Activated CD4-positive, alpha-beta T cell treated with anti-CD3 and anti-CD28 coated beads for 4 hours (primary cell): ENCODE measurements around the gene SCFD2.
"Not testable (repeated sequence)": the region's sequence is repeated elsewhere in the genome, so short reads cannot be mapped to it uniquely, and the experiment has no call there.

ENCODE experiments used
- DNase-seq, 2 donors: peaks; one replicate each; pipeline ENCODE4 v3.0.0-alpha.2; 2020

SCFD2 gene

DNA sequence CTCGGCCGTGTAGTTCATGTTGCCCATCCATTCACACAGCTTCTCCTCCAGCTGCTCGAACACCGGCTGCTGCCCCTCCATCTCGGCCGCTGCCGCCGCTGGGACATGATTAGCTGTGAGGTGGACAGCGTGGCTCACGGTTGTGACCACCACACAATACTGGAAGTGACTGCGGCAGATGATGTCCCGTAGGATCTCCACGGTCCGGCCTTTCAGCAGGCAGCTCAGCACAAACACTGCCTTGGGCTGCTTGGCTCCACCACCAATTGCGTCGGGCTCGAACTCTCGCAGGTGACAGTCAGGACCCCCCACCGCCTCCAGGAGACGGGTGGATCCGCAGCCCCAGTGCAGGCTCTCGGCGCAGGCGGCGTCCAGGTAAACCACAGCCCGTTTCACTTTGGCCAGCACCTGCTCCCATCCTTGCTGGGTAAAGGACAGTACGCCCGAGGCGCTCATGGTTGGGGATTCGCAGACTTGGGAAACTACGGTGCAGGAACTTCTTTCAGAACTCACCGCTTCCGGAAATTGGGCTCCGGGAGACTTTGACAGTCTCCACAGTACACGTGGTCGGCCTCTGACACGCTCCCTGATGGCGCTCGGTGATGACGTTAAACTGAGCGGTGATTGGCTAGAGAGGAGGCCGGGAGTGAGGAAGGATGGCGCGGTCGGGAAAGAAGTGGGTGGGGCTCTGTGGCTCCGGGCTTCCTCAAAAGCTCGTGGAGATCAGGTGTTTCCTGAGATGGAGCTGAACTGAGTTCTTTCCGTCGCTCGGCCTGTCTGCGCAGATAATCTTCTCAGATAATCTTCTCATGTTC, at the start of gene SCFD2:
Gene SCFD2, minus strand, starts transcription at position 576 of the 815 bp plus-strand sequence.
- DNase-seq, result peak; percentile 93 to 99

DNA sequence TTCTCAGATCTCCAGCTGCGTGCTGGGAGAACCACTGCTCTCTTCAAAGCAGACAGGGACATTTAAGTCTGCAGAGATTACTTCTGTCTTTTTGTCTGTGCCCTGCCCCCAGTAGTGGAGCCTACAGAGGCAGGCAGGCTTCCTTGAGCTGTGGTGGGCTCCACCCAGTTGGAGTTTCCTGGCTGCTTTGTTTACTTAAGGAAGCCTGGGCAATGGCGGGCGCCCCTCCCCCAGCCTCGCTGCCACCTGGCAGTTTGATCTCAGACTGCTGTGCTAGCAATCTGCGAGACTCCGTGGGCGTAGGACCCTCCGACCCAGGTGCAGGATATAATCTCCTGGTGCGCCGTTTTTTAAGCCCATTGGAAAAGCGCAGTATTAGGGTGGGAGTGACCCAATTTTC, 43.6 kb upstream of the SCFD2 start:
- DNase-seq, result not testable (repeated sequence)

DNA sequence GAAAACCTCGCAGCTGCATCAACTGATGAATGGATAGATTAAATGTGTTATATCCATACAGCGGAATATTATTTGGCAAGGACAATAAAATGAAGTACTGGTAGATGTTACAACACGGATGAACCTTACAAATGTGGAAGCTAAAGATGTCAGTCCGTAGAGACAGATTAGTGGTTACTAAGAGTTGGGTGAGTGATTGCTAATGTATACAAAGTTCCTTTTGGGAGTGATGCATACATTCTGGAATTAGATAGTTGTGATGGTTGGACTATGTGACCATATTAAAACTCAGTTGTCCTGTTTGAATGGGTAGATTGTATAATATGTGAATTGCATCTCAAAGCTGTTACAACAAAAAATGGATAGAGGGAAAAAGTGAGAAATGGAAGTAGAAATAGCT, 14.4 kb upstream of the SCFD2 start:
- DNase-seq, result no peak

DNA sequence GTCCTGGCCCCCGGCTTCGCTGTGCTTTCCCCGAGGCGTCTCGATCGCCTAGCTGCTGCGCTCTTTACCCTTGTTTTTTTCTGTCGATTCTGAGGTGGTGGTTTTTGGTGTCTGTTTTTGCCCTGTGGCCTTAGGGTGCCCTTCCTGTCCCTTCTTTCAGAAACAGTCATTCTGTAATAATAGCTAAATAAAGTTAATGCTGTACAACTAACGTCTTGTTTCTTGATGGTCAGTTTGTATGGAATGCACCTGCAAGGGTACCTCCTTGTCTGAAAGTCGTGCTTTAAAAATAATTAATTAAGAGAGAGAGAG, 12.3 kb upstream of the SCFD2 start:
- no peak for DNase-seq

DNA sequence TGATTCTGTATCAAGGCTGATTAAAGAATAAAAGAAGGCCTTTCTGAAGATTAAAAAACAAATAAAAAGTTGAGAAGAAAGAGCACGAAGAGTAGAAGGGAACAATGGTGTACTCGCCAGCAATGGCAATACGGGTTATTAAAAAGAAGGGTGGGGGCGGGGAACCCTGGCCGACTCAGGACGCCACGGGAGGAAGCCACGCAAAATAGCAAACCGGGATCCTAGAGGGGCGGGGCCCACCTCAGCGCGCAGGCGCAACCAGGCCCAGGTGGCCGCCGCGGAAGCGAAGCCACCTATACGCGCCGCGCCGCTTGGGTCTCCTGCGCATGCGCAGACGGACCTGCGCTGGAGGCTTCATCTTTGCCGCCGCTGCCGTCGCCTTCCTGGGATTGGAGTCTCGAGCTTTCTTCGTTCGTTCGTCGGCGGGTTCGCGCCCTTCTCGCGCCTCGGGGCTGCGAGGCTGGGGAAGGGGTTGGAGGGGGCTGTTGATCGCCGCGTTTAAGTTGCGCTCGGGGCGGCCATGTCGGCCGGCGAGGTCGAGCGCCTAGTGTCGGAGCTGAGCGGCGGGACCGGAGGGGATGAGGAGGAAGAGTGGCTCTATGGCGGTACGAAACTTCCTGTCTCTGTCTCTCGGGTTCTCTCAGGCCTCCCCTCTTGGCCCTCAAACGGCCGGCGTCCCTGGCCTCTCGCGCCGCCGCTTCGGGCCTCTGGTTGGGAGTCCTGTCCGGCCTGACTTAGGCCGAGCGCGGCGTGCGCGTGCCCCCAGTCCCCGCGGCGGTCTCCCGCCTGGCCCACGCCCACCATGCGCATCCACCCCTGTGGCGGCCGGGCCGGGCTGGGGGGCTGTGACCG, 11.7 kb upstream of the SCFD2 start, which contains the start of gene FIP1L1:
Gene FIP1L1, plus strand, starts transcription at position 323 of the 852 bp plus-strand sequence. Its CDS starts 198 bp downstream, at position 521.
- peak; percentile 94 to 96 for DNase-seq

DNA sequence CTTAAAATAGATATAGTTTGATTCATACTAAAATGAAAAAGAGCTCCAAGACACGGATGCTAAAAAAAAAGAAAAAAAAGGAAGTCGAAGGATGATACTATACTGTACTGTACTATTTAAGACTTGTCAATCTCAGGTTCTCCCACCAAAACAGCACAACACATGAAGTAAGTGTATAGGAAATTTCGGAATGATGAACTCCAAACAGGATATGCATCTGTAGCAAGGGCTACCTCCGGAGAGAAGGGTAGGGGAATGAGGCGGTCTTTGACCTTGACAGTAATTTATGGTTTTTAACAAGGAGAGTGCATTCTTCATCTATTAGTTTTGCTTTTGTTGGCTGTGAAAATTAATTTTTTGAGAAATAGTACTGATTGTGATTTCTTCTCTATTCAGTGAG, 11.0 kb upstream of the SCFD2 start:
- DNase-seq, result no peak

DNA sequence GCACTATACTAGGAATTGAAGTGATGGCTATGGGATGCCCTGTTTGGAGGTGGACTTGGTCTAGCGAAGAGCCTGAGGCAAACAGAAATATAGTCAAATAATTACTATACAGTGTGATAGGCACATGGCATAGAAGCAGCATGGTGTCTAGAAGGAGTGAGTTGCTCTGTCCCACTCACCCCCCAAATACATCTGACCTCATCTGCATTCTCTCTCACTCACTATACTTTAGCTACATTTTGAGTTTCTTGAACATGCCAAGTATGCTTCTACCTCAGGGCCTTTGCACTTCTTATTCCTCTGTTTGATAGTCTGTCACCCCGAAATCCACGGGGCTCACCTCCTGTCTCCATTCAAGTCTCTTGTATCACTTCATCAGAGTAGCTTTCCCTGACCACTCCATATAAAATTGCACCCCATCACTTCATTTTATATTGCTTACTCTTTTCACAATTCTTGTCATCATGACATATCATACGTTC, 9.0 kb upstream of the SCFD2 start:
- no peak for DNase-seq

DNA sequence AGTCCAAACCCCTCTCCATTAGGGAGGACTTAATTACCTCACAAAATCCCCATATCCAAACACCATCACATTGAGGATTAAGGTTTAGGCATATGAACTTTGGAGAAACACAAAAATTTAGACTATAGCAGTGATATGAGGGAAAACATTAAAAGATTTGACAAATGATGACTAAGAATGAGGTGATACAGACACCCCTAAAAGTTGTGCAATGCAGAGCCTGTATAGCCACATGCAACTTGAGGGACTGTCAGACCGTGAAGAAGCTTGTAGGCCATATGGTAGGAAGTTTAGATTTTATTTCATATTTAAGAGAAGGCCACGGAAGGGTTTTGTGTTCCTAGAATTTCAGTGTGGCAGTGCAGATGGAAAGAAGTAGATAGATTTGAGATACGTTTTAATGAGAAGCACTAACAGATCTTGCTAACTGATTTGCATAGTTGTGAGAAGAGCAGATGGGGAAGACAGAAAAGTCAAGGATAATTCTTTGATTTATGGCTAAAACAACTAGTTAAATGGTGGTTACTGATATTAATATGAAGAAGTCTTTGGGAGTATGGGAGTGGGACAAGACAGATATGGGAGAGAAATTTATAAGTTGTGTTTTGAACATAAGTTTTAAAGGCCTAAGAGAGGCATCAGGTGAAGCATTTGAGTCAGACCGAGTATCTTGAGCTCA, 6.1 kb upstream of the SCFD2 start:
- no peak for DNase-seq

DNA sequence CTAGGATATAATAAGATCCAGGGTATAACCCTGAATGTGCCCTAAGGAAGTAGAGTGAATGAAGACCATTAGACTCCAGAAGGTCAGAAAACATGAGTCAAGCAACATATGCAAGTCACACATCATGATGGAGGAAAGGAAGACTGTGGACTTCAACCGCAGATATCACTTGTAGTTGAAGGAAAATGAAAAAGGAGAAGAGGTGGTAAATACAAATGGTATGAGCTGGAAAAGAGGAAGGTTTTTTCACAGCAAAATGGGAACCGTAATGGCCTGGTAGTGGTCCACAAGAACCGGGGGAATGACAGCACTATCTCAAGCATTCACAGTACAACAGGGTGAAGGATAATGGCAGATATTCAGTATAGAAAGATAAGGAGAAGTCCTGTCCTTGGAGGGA, 5.2 kb upstream of the SCFD2 start:
- DNase-seq, result no peak

DNA sequence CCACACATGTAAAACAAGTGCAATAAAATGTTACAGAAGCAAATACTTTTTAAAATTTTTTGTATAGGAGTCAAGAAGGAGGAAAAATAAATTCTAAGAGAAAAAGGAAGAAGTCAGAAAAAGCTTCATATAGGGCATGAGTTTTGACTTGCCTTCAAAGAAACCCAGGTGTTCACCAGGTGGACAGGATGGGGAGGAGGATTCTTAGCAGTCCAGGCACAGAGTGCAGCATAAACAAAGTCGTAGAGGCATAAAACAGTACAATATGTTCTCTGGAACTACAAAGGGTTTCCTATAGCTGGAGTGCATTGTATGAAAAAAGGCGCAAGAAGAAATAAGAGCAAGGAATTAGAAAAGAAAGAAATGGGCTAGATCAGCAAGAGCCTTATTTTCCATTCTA, 1.9 kb upstream of the SCFD2 start:
- DNase-seq, result no peak

DNA sequence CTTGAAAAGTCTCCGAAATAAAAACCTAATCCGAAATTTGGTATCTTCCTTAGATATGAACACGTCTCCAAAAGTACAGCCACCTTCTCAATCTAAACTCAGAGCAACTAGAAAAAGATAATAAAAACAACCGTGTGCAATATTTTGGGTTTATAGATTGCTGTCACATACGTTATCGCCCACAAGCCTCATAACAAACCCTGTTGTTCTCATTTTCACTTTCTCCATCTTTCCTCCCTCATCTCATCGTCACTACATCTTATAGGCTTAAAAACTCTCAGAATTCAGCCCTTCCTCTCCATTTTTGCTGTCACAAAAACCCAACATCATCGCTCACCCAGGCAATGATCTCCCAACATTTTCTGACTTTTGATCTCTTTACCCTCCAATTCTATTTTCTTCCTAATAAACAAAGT, 448 bp upstream of the SCFD2 start:
- DNase-seq, result no peak

DNA sequence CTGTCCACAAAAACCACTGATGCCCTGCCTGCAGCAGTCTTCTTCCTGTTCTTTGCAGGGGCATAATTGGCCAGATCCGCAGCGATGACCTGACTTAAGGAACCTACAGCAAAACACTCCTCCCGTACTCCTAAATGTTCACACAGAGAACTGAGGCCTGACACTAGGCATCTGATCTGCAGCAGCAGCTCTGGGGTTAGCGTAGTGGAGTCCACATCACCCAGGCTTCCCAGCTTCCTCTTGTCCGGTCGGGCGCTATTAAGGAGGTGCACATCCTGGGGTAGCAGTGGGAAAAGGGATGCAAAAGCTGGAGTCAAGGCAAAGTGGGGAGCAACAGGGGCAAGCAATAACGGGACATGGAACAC, 758 bp downstream of the SCFD2 start:
- no peak for DNase-seq

DNA sequence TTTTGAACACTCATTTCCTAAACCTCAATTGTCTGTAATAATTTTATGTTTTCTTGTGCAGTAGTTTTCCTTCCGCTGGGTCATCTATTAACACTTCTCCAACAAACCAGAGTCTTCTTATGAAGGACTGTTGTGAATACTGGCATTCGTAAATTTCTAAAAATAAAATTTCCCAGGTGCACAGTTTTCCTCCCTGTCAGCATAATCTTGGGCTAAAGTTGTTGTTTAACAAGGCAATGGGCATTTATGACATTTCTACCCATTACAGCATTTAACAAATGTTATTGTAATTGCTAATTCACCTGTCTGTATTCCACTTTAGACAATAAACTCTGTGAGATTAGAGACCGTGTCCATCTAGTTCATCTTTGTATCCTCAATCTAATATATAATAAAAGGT, 1.2 kb downstream of the SCFD2 start:
- DNase-seq, result no peak

DNA sequence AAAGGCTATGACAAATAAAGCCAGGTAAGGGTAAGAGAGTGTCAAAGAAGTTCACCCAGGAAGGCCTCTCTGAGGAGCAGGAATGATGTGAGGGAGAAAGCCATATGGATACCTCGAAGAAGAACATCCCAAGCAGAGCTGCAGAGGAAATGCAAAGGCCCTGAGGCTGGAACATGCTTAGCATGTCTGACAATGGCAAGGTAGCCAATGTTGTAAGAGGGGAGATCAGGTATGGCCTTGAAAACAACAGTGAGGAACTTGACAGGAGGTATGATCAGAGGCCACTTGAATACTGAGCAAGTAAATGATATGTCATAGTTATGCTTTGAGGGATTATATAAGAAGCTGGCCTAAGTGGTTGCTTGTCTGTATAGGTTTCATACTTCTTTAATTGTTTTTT, 3.8 kb downstream of the SCFD2 start:
- DNase-seq, result no peak

DNA sequence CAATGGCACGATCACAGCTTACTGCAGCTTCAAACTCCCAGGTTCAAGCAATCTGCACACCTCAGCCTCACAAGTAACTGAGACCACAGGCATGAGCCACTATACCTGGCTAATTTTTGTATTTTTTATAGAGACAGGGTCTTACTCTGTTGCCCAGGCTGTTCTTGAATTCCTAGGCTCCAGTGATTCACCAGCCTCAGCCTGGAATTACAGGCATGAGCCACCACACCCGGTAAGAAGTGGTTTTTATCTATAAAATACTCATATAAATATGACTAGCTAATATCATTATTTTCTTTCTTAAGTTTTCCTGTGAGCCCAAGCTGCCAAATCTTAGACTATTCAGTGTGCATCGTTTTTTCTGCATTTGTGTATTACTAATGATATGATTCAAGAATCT, 4.4 kb downstream of the SCFD2 start:
- DNase-seq, result no peak

DNA sequence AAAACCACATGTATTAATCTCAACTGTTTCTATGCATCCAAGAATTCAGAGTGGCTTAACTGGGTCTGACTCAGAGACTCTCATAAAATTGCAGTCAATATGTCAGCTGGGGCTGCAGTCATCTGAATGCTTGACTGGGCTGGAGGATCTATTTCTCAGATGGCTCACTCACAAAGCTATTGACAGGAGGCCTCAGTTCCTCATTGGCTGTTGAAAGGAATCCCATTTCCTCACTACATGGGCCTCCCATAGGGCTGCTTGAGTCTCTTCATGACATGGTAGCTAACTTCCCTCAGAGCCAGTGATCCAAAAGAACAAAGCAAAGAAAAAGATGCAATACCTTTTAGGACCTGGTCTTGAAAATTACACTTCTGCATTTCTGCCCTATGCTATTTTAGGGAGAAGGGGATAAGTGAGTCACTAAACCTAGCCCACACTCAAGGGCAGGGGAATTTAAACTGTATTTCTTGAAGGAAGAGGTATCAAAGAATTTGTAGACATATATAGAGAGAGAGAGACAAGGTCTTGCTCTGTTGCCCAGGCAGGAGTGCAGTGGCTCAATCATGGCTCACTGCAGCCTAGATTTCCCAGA, 9.8 kb downstream of the SCFD2 start:
- DNase-seq, result no peak

DNA sequence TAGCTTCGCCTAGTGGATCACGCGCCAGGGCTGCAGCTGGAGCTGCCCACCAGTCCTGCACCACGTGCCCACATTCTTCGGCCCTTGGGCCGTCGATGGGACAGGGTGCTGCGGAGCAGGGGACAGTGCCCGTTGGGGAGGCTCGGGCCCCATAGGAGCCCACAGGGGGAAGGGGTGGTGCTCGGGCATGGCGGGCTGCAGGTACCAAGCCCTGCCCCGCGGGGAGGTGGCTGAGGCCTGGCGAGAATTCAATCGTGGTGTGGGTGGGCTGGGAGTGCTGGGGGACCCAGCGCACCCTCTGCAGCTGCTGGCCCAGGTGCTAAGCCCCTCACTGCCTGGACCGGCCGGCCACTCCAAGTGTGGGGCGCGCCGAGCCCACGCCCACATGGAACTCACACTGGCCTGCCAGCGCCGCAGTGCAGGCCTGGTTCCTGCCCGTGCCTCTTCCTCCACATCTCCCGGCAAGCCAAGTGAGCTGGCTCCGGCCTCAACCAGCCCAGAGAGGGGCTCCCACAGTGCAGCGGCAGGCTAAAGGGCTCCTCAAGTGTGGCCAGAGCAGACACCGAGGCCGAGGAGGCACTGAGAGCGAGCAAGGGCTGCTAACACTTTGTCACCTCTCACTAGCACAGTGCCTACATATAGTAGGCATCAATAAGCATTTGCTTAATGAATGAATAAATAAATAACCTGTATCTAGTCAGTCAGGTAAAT, 11.7 kb downstream of the SCFD2 start:
- no peak for DNase-seq

DNA sequence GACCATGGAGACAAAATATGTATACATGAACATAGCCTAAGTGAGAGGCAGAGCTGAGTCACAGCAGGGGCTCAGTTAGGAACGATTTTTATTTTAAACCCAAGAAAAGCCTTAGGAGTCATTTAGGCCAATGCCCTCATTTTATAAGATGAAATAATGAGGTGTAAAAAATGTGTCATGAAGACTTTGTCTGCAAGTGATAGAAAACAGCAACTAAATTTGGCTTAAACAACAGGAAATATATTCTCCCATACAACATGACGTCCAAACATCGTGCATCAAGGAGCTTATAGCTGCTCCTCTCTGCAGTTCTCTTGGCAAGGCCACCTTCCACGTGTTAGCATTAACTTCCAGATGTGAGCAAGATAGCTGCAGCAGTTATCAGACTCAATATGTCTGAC, 16.8 kb downstream of the SCFD2 start:
- DNase-seq, result no peak

DNA sequence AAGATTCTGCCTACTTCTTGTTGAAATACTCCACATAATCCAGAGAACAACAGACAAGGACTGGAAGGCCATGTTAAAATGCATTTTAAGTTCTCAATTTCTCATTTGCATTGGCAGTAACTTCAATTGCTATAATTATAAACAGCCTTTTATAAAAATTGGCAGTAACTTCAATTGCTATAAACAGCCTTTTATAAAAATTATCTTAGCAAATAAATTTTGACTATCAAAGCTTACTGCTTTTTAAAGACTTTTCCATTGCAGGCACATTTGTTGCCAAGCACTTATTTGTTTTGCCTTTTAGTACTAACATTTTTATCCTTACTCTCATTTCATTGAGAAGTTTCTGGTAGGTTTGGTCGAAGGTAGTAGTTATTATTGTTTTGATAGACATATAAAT, 17.8 kb downstream of the SCFD2 start:
- DNase-seq, result no peak

DNA sequence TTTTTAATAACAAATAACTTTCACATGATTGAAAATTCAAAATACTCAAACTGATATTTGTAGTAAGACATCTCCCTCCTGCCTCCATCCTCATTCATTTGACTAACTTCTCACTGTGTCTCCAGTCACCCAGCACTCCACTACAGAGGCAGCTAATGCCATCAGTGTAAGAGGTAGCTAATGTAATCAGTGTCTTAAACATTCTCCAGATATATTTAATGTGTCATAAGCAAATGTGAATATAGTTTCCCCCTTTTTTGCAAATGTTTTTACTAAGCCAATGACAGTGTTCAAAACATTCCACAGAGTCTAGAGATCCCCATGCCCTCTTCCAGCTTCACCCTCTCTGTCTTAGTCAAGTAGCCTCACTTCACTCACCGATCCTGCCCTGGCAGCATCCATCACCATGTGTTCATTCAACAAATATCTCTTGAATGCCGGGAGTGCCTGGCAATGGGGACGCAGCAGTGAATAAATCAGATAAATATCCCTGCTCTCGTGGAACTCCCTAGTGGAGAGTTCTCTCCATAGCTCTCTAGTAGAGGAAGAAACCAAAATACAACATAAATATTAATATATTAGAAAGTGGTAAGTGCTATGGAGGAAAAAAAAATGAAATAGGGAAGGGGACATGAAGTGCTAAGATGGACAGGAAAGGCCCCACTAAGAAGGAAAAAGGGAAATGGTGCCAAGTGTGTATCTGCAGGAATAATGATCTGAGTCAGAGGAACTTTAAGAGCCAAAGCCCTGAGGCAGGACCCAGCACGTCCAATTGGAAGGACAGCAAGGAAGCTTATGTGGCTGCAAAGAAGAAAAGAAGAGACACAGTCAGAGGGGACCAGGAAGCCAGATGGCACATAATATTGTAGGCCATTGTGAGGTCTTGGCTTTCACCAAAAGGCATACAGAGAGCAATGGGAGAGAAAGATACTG, 18.7 kb downstream of the SCFD2 start:
- no peak for DNase-seq

DNA sequence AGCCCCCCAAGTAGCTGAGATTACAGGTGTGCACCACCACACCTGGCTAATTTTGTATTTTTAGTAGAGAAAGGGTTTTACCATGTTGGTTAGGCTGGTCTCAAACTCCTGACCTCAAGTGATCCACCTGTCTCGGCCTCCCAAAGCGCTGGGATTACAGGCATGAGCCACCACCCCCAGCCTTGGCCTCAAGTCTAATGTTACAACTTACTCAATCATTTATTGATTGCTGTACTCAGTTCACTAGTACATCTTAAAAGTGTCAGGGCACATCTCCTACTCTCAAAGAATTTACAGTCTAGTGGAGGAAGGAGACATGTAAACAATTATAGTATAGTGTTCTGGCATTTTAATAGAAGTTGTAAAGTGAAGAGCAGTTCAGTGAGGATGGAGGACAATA, 19.5 kb downstream of the SCFD2 start:
- not testable (repeated sequence) for DNase-seq
